DND-41 (cell line): ENCODE measurements around the gene CPZ.

Source experiments
- ATAC-seq: fragments of 200-7000 bp; cut with Tn5 transposase; 3 replicates; pipeline ENCODE4 v1.9.1; 2021; ENCODE audit warnings: low read depth; ENCODE audit not compliant: insufficient read depth
- DNase-seq: peaks from one replicate; pipeline ENCODE4 v3.0.0-alpha.2; 2020
- H2AFZ ChIP-seq: 2 replicates; pipeline ENCODE4 v1.6.0; 2012; ENCODE audit warnings: low read depth, low read length
- H3K27ac ChIP-seq: 2 replicates; pipeline ENCODE4 v1.5.1; 2012; ENCODE audit warnings: low read length, inconsistent platforms
- H3K27me3 ChIP-seq: fragments of 200-600 bp; sonication (generic); 2 replicates; pipeline ENCODE4 v1.6.0; 2012; ENCODE audit warnings: low read length, mild to moderate bottlenecking, inconsistent platforms; ENCODE audit not compliant: insufficient read depth, poor library complexity
- H3K36me3 ChIP-seq: 2 replicates; pipeline ENCODE4 v1.5.1; 2012; ENCODE audit warnings: low read length, inconsistent platforms; ENCODE audit not compliant: insufficient read depth
- H3K4me1 ChIP-seq: 2 replicates; pipeline ENCODE4 v1.5.1; 2012; ENCODE audit warnings: mild to moderate bottlenecking, low read length; ENCODE audit not compliant: insufficient read depth
- H3K4me2 ChIP-seq: 2 replicates; pipeline ENCODE4 v1.6.0; 2012; ENCODE audit warnings: mild to moderate bottlenecking, moderate library complexity, low read length, inconsistent platforms; ENCODE audit not compliant: insufficient read depth
- H3K4me3 ChIP-seq, 2 experiments: fragments of 200-600 bp in 1 of 2; shearing (Covaris generic) in 1 of 2; 2 replicates each; pipeline ENCODE4 v1.5.1; 2012 to 2016; ENCODE audit warnings: inconsistent platforms in 2 of 2, low read length in 2 of 2, mild to moderate bottlenecking in 2 of 2, low read depth in 1 of 2, moderate library complexity in 1 of 2
- H3K79me2 ChIP-seq: 2 replicates; pipeline ENCODE4 v1.6.0; 2012; ENCODE audit warnings: low read length, inconsistent platforms; ENCODE audit not compliant: insufficient read depth
- H3K9ac ChIP-seq: 2 replicates; pipeline ENCODE4 v1.6.0; 2012; ENCODE audit warnings: low read depth, mild to moderate bottlenecking, inconsistent platforms, low read length, moderate library complexity
- H3K9me3 ChIP-seq: 2 replicates; pipeline ENCODE4 v1.5.1; 2012; ENCODE audit warnings: low read length, moderate library complexity, mild to moderate bottlenecking, inconsistent platforms; ENCODE audit not compliant: insufficient read depth, severe bottlenecking
- H4K20me1 ChIP-seq: 2 replicates; pipeline ENCODE4 v1.6.0; 2012; ENCODE audit warnings: low read length; ENCODE audit not compliant: insufficient read depth
- EZH2 ChIP-seq: IDR thresholded peaks from 3 replicates; pipeline ENCODE4 v1.6.1; 2012; ENCODE audit warnings: borderline replicate concordance, low read depth, mild to moderate bottlenecking, moderate library complexity, low read length, inconsistent platforms; ENCODE audit not compliant: severe bottlenecking
- TF ChIP-seq, protein P1 (sequence below): IDR thresholded peaks from 2 replicates; pipeline ENCODE4 v1.5.1; 2012; ENCODE audit warnings: borderline replicate concordance, low read length, moderate library complexity, mild to moderate bottlenecking; ENCODE audit not compliant: poor library complexity, severe bottlenecking; ENCODE audit errors: extremely low read depth

CPZ gene

DNA sequence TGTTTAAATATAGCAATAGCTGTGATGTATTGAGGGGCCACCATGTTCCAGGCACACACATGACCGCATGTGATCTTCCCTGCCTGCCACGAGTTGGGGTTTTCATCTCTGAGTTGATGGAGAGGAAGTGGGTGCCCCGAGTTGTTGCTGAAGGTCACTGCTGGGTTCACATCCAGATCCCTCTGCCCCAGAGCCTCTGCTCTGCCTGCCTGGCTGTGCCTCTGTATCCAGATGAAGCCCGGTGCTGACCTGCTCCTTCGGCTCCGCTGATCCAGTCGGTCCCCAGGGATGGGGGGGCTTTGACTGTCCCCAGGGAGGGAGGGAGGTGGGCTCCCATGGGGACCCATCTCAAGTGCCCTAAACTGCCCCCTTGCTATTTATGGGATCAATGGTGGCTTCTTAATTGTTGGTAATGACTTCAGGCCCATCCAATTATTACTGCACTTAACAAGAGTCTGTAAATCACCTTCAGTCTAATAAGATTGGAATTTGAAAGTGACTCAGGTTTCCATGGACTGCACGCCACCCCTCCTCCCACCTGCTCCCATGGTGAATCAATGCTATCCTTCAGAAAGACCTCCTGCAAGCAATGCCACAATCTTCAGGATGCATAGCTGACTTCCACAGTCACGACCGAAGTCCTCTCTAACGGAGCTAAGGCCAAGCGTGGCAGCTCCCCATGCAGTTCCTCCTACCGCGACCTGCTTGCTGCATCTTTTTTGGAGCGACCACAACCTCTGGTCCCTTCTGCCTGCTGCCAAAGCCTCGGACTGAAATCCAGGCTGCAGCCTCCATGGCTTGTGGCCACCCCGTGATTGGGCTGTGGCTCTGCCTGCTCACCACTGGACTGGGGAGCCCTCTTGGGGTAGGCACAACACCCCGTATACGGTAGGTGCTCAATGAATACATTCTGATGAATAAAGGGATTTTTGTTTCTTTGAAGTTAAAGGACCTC lies 73.1 kb downstream of the CPZ start:
- Histone ChIP-seq H4K20me1 (0 out of 2 replicates have a peak, but pooled peaks cover 4% of the 10 kb centered on the region), H3K9ac (no peak overlapping the region), H3K4me3 (no peak overlapping the region), H3K27me3 (peaks cover 6% of the 10 kb centered on the region), H3K79me2 (no peaks in the 10 kb centered on the region), H3K9me3 (no peaks in the 10 kb centered on the region), H3K27ac (no peak overlapping the region), H3K36me3 (no peaks in the 10 kb centered on the region), H3K4me2 (no peak overlapping the region), H2AFZ (no peak overlapping the region), H3K4me1 (no peaks in the 10 kb centered on the region)
- DNase-seq (no peak), ATAC-seq (no peak)
- TF ChIP-seq EZH2: no peak
- TF ChIP-seq, protein P1, sequence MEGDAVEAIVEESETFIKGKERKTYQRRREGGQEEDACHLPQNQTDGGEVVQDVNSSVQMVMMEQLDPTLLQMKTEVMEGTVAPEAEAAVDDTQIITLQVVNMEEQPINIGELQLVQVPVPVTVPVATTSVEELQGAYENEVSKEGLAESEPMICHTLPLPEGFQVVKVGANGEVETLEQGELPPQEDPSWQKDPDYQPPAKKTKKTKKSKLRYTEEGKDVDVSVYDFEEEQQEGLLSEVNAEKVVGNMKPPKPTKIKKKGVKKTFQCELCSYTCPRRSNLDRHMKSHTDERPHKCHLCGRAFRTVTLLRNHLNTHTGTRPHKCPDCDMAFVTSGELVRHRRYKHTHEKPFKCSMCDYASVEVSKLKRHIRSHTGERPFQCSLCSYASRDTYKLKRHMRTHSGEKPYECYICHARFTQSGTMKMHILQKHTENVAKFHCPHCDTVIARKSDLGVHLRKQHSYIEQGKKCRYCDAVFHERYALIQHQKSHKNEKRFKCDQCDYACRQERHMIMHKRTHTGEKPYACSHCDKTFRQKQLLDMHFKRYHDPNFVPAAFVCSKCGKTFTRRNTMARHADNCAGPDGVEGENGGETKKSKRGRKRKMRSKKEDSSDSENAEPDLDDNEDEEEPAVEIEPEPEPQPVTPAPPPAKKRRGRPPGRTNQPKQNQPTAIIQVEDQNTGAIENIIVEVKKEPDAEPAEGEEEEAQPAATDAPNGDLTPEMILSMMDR: no peak

DNA sequence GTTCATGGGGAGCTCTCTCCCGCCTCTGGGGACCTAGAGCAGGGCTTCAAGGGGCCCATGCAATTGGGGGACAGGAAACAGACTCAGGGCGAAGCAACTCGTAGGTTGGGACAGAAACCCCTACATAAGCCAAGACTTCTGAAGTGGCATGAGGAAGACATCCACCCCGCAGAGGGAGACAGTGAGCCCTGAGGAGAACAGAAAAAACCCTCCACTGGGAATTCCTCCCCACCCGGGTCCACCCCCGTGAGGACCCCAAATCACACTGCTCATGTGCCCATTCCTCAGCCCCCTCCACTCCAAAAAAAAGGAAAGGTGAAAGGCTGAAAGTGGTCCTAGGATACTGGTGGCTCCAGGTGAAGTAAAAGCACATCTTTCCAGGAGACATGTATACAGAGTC lies 74.0 kb downstream of the CPZ start:
- Histone ChIP-seq H2AFZ (no peak overlapping the region), H3K9ac (no peak overlapping the region), H3K9me3 (no peaks in the 10 kb centered on the region), H3K4me2 (no peak overlapping the region), H3K4me3 (no peak overlapping the region), H3K4me1 (no peaks in the 10 kb centered on the region), H3K79me2 (no peaks in the 10 kb centered on the region), H3K27me3 (peaks cover 6% of the 10 kb centered on the region), H4K20me1 (0 out of 2 replicates have a peak, but pooled peaks cover 4% of the 10 kb centered on the region), H3K36me3 (no peaks in the 10 kb centered on the region), H3K27ac (no peak overlapping the region)
- ATAC-seq (no peak), DNase-seq (no peak)
- TF ChIP-seq, protein P1: no peak
- TF ChIP-seq EZH2: no peak
